Gastrocnemius medialis (tissue), 4 donors: ENCODE data around the gene NFKBIE. TPM values are rescaled to one million over a fixed set of nuclear protein-coding genes. Genes with fewer than 3 reads are reported as not detected.
A peak's percentile ranks its signal among the peaks of the same experiment; 100 is the strongest.

Source experiments
- ATAC-seq, 2 donors: fragments of 150-250 bp; one replicate each; pipeline ENCODE4 v1.9.1; 2016
- DNase-seq, 2 donors: peaks; one replicate each; pipeline ENCODE4 v3.0.0-alpha.2; 2019
- H3K27ac ChIP-seq, 4 donors: fragments of 200-600 bp; sonication (generic); 1 replicate in 1 of 4; 2 replicates in 3 of 4; pipeline ENCODE4 v1.5.1; 2016 to 2018; ENCODE audit warnings: mild to moderate bottlenecking in 2 of 4, moderate library complexity in 1 of 4
- H3K27me3 ChIP-seq, 3 donors: fragments of 200-600 bp; sonication (generic) in 2 of 3; 1 replicate in 1 of 3; 2 replicates in 2 of 3; pipeline versions ENCODE4 v1.5.1 to v1.6.0; 2016 to 2019; ENCODE audit warnings: mild to moderate bottlenecking in 1 of 3, moderate library complexity in 1 of 3
- H3K36me3 ChIP-seq, 2 donors: fragments of 200-600 bp; sonication (generic) in 1 of 2; one replicate each; pipeline ENCODE4 v1.5.1; 2017 to 2018
- H3K4me1 ChIP-seq, 2 donors: fragments of 200-600 bp; sonication (generic) in 1 of 2; one replicate each; pipeline ENCODE4 v1.5.1; 2016 to 2017; ENCODE audit warnings: mild to moderate bottlenecking in 2 of 2
- H3K4me3 ChIP-seq, 4 donors: fragments of 200-600 bp; sonication (generic) in 3 of 4; 1 replicate in 1 of 4; 2 replicates in 3 of 4; pipeline ENCODE4 v1.5.1; 2016 to 2019; ENCODE audit warnings: mild to moderate bottlenecking in 2 of 4
- H3K9me3 ChIP-seq, 3 donors: fragments of 200-600 bp; sonication (generic) in 2 of 3; 1 replicate in 1 of 3; 2 replicates in 2 of 3; pipeline ENCODE4 v1.5.1; 2016 to 2019
- POLR2A ChIP-seq, 2 donors: fragments of 450-650 bp; IDR thresholded peaks; one replicate each; pipeline ENCODE4 v1.6.1; 2017; ENCODE audit warnings: antibody characterized with exemption in 2 of 2, mild to moderate bottlenecking in 2 of 2, moderate library complexity in 2 of 2
- in situ Hi-C, 4 donors: fragments of 200-750 bp; cut with MboI; loops; one replicate each; pipeline versions ENCODE4 v1.15.0 to v1.8.0; 2017; ENCODE audit warnings: low sequenced_read_pairs in 4 of 4
- intact Hi-C: fragments of 100-400 bp; cut with DNase I; formaldehyde crosslinking; loops from one replicate; pipeline ENCODE4 v1.15.1; 2023; ENCODE audit warnings: low total_unique reads
- total RNA-seq, 4 donors: library from RNA; depleted of rRNA; stranded (reverse); fragments of >200 nt; gene quantifications; one replicate each; pipeline versions ENCODE4 v1.1.0 to v1.2.3, GENCODE V29; 2016
- TF ChIP-seq, protein P1 (sequence below), 5 experiments: fragments of 450-650 bp in 3 of 5; fragments of 200-600 bp in 2 of 5; sonication (generic) in 2 of 5; IDR thresholded peaks in 4 of 5; conservative IDR thresholded peaks in 1 of 5; 1 replicate in 4 of 5; 2 replicates in 1 of 5; pipeline ENCODE4 v1.5.1; 2016 to 2019; ENCODE audit warnings: antibody characterized with exemption in 5 of 5, mild to moderate bottlenecking in 3 of 5, moderate library complexity in 3 of 5

The NFKBIE gene
- total RNA-seq, 4 donors from 2014 or later = 4.1 to 11.1 (median 10.0) TPM

GRCh38 chr6:44237813-44238433 is 27.4 kb downstream of the NFKBIE start:
- Histone ChIP-seq H3K4me1 (peaks cover 35 to 42% of the 10 kb centered on the region in 2 donors), H3K27me3 (no peaks in the 10 kb centered on the region), H3K9me3 (no peaks in the 10 kb centered on the region), H3K4me3 (peak overlapping the region; percentile 68 to 83 (median 74)), H3K36me3 (no peaks in the 10 kb centered on the region), H3K27ac (peak overlapping the region; percentile 95 to 99 (median 98))
- TF ChIP-seq POLR2A (IDR thresholded peaks at IDR 0.05) = peak; percentile 61 to 71
- TF ChIP-seq, protein P1, sequence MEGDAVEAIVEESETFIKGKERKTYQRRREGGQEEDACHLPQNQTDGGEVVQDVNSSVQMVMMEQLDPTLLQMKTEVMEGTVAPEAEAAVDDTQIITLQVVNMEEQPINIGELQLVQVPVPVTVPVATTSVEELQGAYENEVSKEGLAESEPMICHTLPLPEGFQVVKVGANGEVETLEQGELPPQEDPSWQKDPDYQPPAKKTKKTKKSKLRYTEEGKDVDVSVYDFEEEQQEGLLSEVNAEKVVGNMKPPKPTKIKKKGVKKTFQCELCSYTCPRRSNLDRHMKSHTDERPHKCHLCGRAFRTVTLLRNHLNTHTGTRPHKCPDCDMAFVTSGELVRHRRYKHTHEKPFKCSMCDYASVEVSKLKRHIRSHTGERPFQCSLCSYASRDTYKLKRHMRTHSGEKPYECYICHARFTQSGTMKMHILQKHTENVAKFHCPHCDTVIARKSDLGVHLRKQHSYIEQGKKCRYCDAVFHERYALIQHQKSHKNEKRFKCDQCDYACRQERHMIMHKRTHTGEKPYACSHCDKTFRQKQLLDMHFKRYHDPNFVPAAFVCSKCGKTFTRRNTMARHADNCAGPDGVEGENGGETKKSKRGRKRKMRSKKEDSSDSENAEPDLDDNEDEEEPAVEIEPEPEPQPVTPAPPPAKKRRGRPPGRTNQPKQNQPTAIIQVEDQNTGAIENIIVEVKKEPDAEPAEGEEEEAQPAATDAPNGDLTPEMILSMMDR (IDR thresholded peaks at IDR 0.05 in 4 of 5, conservative IDR thresholded peaks at IDR 0.05 in 1 of 5) = peak; percentile 95 to 100 (median 99)
- DNase-seq (peak; percentile 57 to 83), ATAC-seq (peak; percentile 71 to 74)
- in situ Hi-C loops (loop anchor here in 3 of 4 donors (5.0 to 25.0 kb wide), 3 partner anchors 63 to 126 kb away; no protein-coding TSS in a partner anchor), intact Hi-C loops (loop anchor here (1.0 to 5.0 kb wide), 3 partner anchors 9 to 131 kb away; partner anchors contain the start of gene HSP90AB1)

GRCh38 chr6:44237021-44237812 is 28.1 kb downstream of the NFKBIE start:
- Histone ChIP-seq H3K36me3 (peaks cover 0 to 1% of the 10 kb centered on the region in 2 donors), H3K4me1 (peaks cover 40 to 47% of the 10 kb centered on the region in 2 donors), H3K4me3 (peak overlapping the region; percentile 68 to 83 (median 74)), H3K27ac (peak overlapping the region; percentile 95 to 99 (median 98)), H3K9me3 (no peaks in the 10 kb centered on the region), H3K27me3 (no peaks in the 10 kb centered on the region)
- no peak for TF ChIP-seq POLR2A (IDR thresholded peaks at IDR 0.05)
- TF ChIP-seq, protein P1 (IDR thresholded peaks at IDR 0.05 in 4 of 5, conservative IDR thresholded peaks at IDR 0.05 in 1 of 5) = no peak
- DNase-seq = peak; percentile 96 to 98
- intact Hi-C loops = loop anchor here (1.0 to 5.0 kb wide), 2 partner anchors 10 to 130 kb away; partner anchors contain the start of gene HSP90AB1
- in situ Hi-C loops = loop anchor here in 3 of 4 donors (5.0 to 25.0 kb wide), 3 partner anchors 62 to 125 kb away; no protein-coding TSS in a partner anchor
- ATAC-seq = peak; percentile 81 to 83

- no peak for ATAC-seq
- Histone ChIP-seq H3K27me3 (no peaks in the 10 kb centered on the region), H3K27ac (peak overlapping the region; percentile 95 to 99 (median 98)), H3K4me3 (no peak overlapping the region), H3K9me3 (no peaks in the 10 kb centered on the region), H3K4me1 (peaks cover 40 to 47% of the 10 kb centered on the region in 2 donors), H3K36me3 (peaks cover 0 to 8% of the 10 kb centered on the region in 2 donors)
- no peak for DNase-seq
- in situ Hi-C loops = loop anchor here in 3 of 4 donors (5.0 to 25.0 kb wide), 3 partner anchors 61 to 124 kb away; no protein-coding TSS in a partner anchor
- no peak for TF ChIP-seq POLR2A (IDR thresholded peaks at IDR 0.05)
- TF ChIP-seq, protein P1 (IDR thresholded peaks at IDR 0.05 in 4 of 5, conservative IDR thresholded peaks at IDR 0.05 in 1 of 5) = no peak
- intact Hi-C loops = loop anchor here (5.0 kb wide), 1 partner anchor 129 kb away; no protein-coding TSS in a partner anchor
Observed at GRCh38 chr6:44235891-44236516, 29.3 kb downstream of the NFKBIE start.

DNA sequence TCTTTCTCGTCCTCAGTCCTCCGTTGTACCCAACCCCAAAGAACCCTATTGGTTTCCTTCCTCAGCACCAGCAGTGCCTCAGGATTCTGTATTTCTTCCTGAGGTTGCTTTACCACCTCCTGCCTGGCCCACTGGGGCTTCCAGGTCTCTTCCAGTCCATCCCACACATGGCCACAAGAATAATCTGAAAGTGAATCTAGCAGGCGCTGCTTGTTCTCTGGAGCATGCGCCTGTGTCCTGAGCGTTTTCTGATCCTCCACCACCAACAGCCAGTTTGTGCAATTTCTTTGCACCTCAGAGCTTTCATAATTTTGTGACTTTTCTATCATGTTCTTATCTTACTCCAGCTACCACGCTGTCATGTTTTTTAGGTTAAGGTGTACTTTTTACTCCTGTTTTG is 30.1 kb downstream of the NFKBIE start:
- Histone ChIP-seq H3K9me3 (no peaks in the 10 kb centered on the region), H3K36me3 (peaks cover 0 to 8% of the 10 kb centered on the region in 2 donors), H3K27ac (peak overlapping the region; percentile 95 to 99 (median 98)), H3K4me3 (no peak overlapping the region), H3K4me1 (peaks cover 44 to 47% of the 10 kb centered on the region in 2 donors), H3K27me3 (no peaks in the 10 kb centered on the region)
- in situ Hi-C loops (loop anchor here in 3 of 4 donors (5.0 to 25.0 kb wide), 3 partner anchors 60 to 123 kb away; no protein-coding TSS in a partner anchor), intact Hi-C loops (loop anchor here (5.0 kb wide), 1 partner anchor 128 kb away; no protein-coding TSS in a partner anchor)
- no peak for ATAC-seq
- TF ChIP-seq POLR2A (IDR thresholded peaks at IDR 0.05) = no peak
- TF ChIP-seq, protein P1 (IDR thresholded peaks at IDR 0.05 in 4 of 5, conservative IDR thresholded peaks at IDR 0.05 in 1 of 5) = no peak
- no peak for DNase-seq
